Uterus (tissue), 2 donors: Measurements from ENCODE around the gene USP43.

ENCODE experiments used
- POLR2A ChIP-seq, 2 donors: fragments of 450-650 bp; IDR thresholded peaks; one replicate each; pipeline ENCODE4 v1.6.1; 2016; ENCODE audit warnings: antibody characterized with exemption in 2 of 2, mild to moderate bottlenecking in 1 of 2, moderate library complexity in 1 of 2
- TF ChIP-seq, protein P1 (sequence below), 4 experiments: fragments of 200-600 bp in 2 of 4; fragments of 450-650 bp in 2 of 4; sonication (generic) in 2 of 4; IDR thresholded peaks; one replicate each; pipeline ENCODE4 v1.5.1; 2016 to 2019; ENCODE audit warnings: antibody characterized with exemption in 4 of 4, mild to moderate bottlenecking in 2 of 4, moderate library complexity in 1 of 4

DNA sequence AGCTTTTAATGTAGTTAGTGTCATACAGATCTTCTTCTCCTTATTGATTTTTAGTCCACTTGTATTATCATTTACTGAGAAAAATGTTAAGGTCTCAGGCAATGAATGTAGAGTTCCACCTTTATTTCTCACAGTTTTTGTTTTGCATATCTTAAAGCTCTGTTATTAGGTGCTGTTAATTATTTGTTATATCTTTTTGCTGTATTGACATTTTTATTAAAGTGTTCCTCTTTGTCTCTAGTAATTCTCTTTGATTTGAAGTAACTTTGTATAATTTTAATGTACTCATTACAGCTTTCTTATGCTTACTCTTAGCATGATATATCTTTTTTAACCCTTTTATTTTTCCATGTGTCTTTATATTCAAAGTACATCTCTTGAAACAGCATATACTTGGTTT, 22.4 kb upstream of the USP43 start:
- TF ChIP-seq, protein P1, sequence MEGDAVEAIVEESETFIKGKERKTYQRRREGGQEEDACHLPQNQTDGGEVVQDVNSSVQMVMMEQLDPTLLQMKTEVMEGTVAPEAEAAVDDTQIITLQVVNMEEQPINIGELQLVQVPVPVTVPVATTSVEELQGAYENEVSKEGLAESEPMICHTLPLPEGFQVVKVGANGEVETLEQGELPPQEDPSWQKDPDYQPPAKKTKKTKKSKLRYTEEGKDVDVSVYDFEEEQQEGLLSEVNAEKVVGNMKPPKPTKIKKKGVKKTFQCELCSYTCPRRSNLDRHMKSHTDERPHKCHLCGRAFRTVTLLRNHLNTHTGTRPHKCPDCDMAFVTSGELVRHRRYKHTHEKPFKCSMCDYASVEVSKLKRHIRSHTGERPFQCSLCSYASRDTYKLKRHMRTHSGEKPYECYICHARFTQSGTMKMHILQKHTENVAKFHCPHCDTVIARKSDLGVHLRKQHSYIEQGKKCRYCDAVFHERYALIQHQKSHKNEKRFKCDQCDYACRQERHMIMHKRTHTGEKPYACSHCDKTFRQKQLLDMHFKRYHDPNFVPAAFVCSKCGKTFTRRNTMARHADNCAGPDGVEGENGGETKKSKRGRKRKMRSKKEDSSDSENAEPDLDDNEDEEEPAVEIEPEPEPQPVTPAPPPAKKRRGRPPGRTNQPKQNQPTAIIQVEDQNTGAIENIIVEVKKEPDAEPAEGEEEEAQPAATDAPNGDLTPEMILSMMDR (IDR thresholded peaks at IDR 0.05): no peak
- TF ChIP-seq POLR2A (IDR thresholded peaks at IDR 0.05): no peak
